Mesothelial cell of epicardium (in vitro differentiated cells): ENCODE data around the gene TCEAL8. TPM values are rescaled to one million over a fixed set of nuclear protein-coding genes. Genes with fewer than 3 reads are reported as not detected.

Experiments used
- DNase-seq, 2 experiments: peaks; one replicate each; pipeline ENCODE4 v3.0.0; 2021; ENCODE audit warnings: low spot score in 2 of 2; ENCODE audit not compliant: unreplicated experiment in 2 of 2
- H3K27ac Mint-ChIP-seq: 2 replicates; pipeline ENCODE4 v1.8.0; 2021; ENCODE audit warnings: mixed read lengths
- H3K27me3 Mint-ChIP-seq: 2 replicates; pipeline ENCODE4 v1.8.0; 2021; ENCODE audit warnings: low read depth, mixed read lengths
- H3K36me3 Mint-ChIP-seq: 2 replicates; pipeline ENCODE4 v1.8.0; 2021; ENCODE audit warnings: mixed read lengths
- H3K4me1 Mint-ChIP-seq: 2 replicates; pipeline ENCODE4 v1.8.0; 2021; ENCODE audit warnings: mixed read lengths
- H3K4me3 Mint-ChIP-seq: 2 replicates; pipeline ENCODE4 v1.8.0; 2021; ENCODE audit warnings: mild to moderate bottlenecking, moderate library complexity, mixed read lengths
- H3K9me3 Mint-ChIP-seq: 2 replicates; pipeline ENCODE4 v1.8.0; 2021; ENCODE audit warnings: mixed read lengths
- total RNA-seq: library from RNA; stranded (reverse); gene quantifications from 3 replicates; pipeline ENCODE4 v1.2.1, GENCODE V29; 2021
- TF ChIP-seq, protein P1 (sequence below): fragments of 200-600 bp; sonication (generic); IDR thresholded peaks from one replicate; pipeline ENCODE4 v1.5.0; 2021; ENCODE audit warnings: antibody characterized with exemption; ENCODE audit not compliant: unreplicated experiment

TCEAL8 gene
- total RNA-seq, 1 donor from 2014 or later, result 71.0 TPM

DNA sequence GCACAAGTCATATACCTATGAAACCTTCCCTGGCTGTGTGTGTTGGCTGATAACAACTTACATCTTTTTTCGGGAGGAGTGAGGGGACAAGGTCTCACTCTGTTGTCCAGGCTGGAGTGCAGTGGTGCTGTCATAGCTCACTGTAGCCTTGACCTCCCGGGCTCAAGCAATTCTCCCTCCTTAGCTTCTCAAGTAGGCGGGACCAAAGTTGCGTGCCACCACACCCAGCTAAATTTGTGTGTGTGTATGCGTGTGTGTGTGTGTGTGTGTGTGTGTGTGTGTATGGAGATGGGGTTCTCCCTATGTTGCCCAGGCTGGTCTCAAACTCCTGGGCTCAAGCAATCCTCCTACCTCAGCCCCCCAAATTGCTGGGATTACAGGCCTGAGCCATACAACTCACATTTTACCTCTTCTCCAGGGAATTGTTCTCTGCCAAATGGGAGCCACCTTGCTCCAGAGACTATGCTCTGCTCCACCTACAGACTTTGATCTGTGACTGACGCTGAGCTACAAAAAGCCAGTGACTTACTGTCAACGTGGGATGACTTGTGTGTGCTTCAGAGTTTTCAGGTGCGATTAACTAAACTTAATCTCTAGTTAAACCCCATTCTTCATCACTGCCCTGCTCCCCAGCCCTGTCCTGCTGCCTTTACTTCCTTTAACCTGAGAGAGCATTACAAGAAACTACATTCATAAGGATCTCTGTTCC is 42.1 kb downstream of the TCEAL8 start:
- TF ChIP-seq, protein P1, sequence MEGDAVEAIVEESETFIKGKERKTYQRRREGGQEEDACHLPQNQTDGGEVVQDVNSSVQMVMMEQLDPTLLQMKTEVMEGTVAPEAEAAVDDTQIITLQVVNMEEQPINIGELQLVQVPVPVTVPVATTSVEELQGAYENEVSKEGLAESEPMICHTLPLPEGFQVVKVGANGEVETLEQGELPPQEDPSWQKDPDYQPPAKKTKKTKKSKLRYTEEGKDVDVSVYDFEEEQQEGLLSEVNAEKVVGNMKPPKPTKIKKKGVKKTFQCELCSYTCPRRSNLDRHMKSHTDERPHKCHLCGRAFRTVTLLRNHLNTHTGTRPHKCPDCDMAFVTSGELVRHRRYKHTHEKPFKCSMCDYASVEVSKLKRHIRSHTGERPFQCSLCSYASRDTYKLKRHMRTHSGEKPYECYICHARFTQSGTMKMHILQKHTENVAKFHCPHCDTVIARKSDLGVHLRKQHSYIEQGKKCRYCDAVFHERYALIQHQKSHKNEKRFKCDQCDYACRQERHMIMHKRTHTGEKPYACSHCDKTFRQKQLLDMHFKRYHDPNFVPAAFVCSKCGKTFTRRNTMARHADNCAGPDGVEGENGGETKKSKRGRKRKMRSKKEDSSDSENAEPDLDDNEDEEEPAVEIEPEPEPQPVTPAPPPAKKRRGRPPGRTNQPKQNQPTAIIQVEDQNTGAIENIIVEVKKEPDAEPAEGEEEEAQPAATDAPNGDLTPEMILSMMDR, result no peak
- H3K9me3 Mint-ChIP-seq, result peaks cover 9% of the 10 kb centered on the region

DNA sequence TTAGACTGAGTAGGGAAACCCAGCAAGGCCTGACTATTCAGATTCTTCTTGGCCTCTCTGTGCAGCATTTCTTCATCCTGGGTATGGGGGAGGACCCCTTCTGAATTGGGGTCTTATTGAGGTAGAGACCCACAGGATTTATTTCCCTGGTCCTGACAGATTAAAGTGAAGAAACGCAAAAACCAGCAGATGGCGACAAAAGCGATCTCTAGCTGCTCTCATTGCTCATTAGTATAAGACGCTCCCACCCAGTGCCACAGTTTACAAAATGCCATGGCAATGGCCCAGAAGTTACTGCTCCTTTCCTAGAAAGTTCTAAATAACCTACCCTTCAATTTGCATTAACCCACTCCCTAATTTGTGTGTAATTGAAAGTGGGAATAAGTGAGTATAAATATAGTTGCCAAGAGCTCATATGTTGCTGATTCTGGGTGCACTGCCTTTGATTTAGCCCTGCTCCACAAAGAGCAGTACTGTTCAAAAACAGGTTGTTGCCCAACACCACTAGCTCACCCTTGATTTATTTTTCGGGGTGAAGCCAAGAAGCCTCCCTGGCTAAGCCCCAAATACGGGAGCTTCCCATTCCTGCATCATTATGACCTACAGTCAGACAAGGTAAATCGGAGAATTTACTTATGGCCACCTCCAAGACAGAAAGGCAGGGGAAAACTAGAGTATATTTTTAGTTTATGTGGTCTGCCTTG is 43.8 kb downstream of the TCEAL8 start:
- peak in 1 of 2 experiments; percentile 39 for DNase-seq
- Mint-ChIP-seq H3K9me3 (peaks cover 10% of the 10 kb centered on the region), H3K27ac (no peak overlapping the region)

More for the DNA sequence above, 42.1 kb downstream of the TCEAL8 start:
- Mint-ChIP-seq H3K36me3 (no peaks in the 10 kb centered on the region), H3K4me1 (peaks cover 9% of the 10 kb centered on the region), H3K4me3 (no peak overlapping the region), H3K27ac (no peak overlapping the region), H3K27me3 (no peaks in the 10 kb centered on the region)
- no peak for DNase-seq

DNA sequence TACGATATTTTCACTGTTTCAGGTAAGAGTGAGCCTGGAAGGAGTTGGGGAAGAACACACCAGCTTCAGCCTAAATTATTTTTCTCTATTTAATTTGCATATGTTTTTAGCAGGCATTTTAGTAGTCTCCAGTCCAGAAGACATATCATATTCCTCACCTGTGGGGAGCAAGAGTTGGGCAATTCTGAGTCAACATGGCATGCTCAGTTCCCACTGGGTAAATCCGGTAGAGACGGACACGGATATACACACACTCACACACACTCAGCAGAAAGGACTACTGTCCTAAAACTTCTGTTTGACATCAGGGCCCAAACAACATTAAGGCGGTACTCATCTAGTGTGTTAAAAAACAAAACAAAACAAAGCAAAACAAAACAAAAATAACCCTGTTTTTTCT is 44.9 kb downstream of the TCEAL8 start:
- H3K27ac Mint-ChIP-seq, result no peak overlapping the region
- no peak overlapping the region for H3K4me3 Mint-ChIP-seq
- H3K4me1 Mint-ChIP-seq, result no peaks in the 10 kb centered on the region
- no peaks in the 10 kb centered on the region for H3K36me3 Mint-ChIP-seq
- H3K9me3 Mint-ChIP-seq, result peaks cover 12% of the 10 kb centered on the region
- DNase-seq, result no peak
- TF ChIP-seq, protein P1, result no peak
- H3K27me3 Mint-ChIP-seq, result no peaks in the 10 kb centered on the region

More for the DNA sequence above, 43.8 kb downstream of the TCEAL8 start:
- Mint-ChIP-seq H3K27me3 (no peaks in the 10 kb centered on the region), H3K4me1 (peaks cover 3% of the 10 kb centered on the region), H3K36me3 (no peaks in the 10 kb centered on the region), H3K4me3 (no peak overlapping the region)
- TF ChIP-seq, protein P1, result no peak

Other genes with a start within 250 kb of the TCEAL8 start
- gene BEX1, start 191.0 kb downstream of the TCEAL8 start, total RNA-seq, result 10.7 to 12.2 TPM (median 10.8 TPM) in 3 replicates
- not detected in 3 replicates for gene NXF3, start 162.0 kb downstream of the TCEAL8 start, total RNA-seq
- gene BEX4, start 40.0 kb downstream of the TCEAL8 start, total RNA-seq, result 73.2 to 82.2 TPM (median 74.3 TPM) in 3 replicates
- gene TCEAL5, start 21.6 kb upstream of the TCEAL8 start, total RNA-seq, result not detected in 3 replicates
- 29.0 to 29.8 TPM (median 29.8 TPM) in 3 replicates for gene BEX2, start 55.8 kb upstream of the TCEAL8 start, total RNA-seq
- gene TCEAL7, start 75.1 kb upstream of the TCEAL8 start, total RNA-seq, result 16.6 to 21.4 TPM (median 20.2 TPM) in 3 replicates
- gene TCEAL9, start 101.4 kb upstream of the TCEAL8 start, total RNA-seq, result 55.4 to 61.1 TPM (median 60.1 TPM) in 3 replicates
- 304 to 314 TPM (median 307 TPM) in 3 replicates for gene BEX3, start 121.4 kb upstream of the TCEAL8 start, total RNA-seq